Jurkat, Clone E6-1 (cell line): ENCODE data around the gene STX10.

Source experiments
- DNase-seq: peaks from one replicate; pipeline ENCODE4 v3.0.0-alpha.2; 2011; ENCODE audit warnings: low read depth, low spot score
- H3K4me3 ChIP-seq: 2 replicates; pipeline ENCODE4 v1.5.1; 2011; ENCODE audit warnings: mild to moderate bottlenecking, low read length, control low read depth, moderate library complexity

Gene STX10

GRCh38 chr19:13094106-13094504 lies 56.1 kb downstream of the STX10 start:
- DNase-seq: no peak
- H3K4me3 ChIP-seq: no peak overlapping the region
